Measurements from ENCODE around the gene SPTBN1.

The SPTBN1 gene

DNA sequence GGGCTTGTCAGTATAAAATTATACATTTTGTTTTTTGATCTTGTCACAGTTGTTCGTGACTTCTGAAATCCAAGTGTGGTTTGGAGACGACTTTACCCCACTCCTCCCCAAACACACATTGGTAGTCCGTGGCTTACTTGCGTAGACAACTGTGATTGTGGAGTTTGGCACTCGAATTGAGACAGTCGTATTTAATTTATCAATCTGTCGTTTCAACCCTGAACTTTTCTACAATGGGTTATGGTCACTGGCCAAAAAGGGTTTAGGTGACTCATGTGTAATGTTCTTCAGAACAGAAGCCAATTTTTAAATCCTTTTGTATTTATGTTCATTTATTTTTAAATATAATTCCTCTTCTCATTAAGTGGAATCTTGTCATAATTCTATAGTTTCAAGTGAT, 129.9 kb downstream of the SPTBN1 start:
- no peak overlapping the region for H3K4me3 ChIP-seq (ENCODE audit: low read depth, low read length)
- no peaks in the 10 kb centered on the region for H3K9me3 ChIP-seq (ENCODE audit: control insufficient read depth, insufficient read depth, low read length)
- no peak overlapping the region for H3K9ac ChIP-seq (ENCODE audit: low read depth, low read length)
- no peak overlapping the region for H3K27ac ChIP-seq (ENCODE audit: low read depth, low read length)
- H3K27me3 ChIP-seq (ENCODE audit: control insufficient read depth, insufficient read depth, low read length), result no peaks in the 10 kb centered on the region
- H3K36me3 ChIP-seq (ENCODE audit: control insufficient read depth, insufficient read depth, low read length), result 0 out of 2 replicates have a peak, but pooled peaks cover 3% of the 10 kb centered on the region
- peaks cover 40% of the 10 kb centered on the region for H3K4me1 ChIP-seq (ENCODE audit: control insufficient read depth, insufficient read depth, low read length)

DNA sequence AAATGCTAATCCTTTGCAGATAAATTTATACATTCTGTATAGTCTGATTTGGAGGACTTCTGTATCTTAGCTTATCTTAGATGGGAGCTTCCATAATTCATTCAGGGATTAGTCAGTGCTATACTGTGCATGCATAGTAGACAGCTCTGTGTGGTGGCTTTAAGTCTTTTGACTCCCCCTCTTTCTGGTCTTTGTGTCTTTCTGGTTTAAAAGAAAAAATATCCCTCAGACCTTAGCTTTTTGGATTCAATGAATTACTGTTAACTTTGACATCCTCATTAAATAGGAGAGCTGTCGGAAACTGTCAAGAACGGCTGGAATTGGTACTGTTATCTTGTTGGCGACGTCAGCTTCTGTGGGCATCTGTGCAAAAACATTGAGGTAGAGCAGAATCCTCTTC, 130.4 kb downstream of the SPTBN1 start:
- no peak overlapping the region for H3K4me3 ChIP-seq (ENCODE audit: low read depth, low read length)
- no peaks in the 10 kb centered on the region for H3K27me3 ChIP-seq (ENCODE audit: control insufficient read depth, insufficient read depth, low read length)
- peaks cover 35% of the 10 kb centered on the region for H3K4me1 ChIP-seq (ENCODE audit: control insufficient read depth, insufficient read depth, low read length)
- H3K36me3 ChIP-seq (ENCODE audit: control insufficient read depth, insufficient read depth, low read length), result 0 out of 2 replicates have a peak, but pooled peaks cover 3% of the 10 kb centered on the region
- H3K9me3 ChIP-seq (ENCODE audit: control insufficient read depth, insufficient read depth, low read length), result no peaks in the 10 kb centered on the region
- H3K27ac ChIP-seq (ENCODE audit: low read depth, low read length), result no peak overlapping the region
- H3K9ac ChIP-seq (ENCODE audit: low read depth, low read length), result no peak overlapping the region

DNA sequence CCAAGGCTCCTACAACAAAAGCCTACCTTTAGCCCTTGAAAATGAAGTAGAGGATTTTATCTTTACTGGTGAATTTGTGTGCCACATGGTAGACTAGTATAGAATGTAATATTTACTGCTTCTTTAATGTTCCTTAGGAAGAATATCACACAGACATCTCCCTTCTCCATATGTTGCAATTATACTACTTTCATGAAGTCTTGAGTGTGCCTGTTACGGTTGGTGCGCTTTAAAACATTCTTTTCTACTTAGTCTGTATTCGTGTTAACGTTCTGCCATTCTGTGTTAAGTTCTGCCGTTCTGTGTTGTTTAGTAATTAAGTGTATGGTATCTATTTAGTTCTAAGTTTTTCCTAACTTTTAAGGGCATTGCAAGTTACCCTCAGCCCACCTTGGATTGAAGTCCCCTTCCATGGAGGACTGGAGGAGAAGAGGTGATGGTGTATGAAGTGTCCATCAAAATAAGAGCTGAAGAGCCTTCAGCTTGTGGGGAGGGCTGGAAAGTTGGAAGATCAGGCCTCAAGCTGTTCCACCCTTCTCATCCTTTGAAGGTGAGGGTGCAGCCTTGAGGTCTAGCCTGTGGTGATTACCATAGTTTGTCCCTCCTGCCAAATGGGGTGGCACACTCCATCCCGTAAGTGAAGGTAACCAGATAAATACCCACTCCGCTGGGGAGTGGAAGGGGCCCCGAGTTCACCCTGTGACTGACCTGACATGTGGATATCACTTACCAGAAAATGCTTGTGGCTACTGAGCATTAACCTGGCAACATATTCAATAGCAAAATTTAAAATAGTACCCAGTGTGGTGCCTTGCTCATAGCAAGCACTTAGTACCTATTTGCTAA, 131.3 kb downstream of the SPTBN1 start:
- H3K27ac ChIP-seq (ENCODE audit: low read depth, low read length), result no peak overlapping the region
- no peak overlapping the region for H3K9ac ChIP-seq (ENCODE audit: low read depth, low read length)
- no peak overlapping the region for H3K4me3 ChIP-seq (ENCODE audit: low read depth, low read length)
- 0 out of 2 replicates have a peak, but pooled peaks cover 3% of the 10 kb centered on the region for H3K36me3 ChIP-seq (ENCODE audit: control insufficient read depth, insufficient read depth, low read length)
- peaks cover 33% of the 10 kb centered on the region for H3K4me1 ChIP-seq (ENCODE audit: control insufficient read depth, insufficient read depth, low read length)
- no peaks in the 10 kb centered on the region for H3K27me3 ChIP-seq (ENCODE audit: control insufficient read depth, insufficient read depth, low read length)
- H3K9me3 ChIP-seq (ENCODE audit: control insufficient read depth, insufficient read depth, low read length), result no peaks in the 10 kb centered on the region

DNA sequence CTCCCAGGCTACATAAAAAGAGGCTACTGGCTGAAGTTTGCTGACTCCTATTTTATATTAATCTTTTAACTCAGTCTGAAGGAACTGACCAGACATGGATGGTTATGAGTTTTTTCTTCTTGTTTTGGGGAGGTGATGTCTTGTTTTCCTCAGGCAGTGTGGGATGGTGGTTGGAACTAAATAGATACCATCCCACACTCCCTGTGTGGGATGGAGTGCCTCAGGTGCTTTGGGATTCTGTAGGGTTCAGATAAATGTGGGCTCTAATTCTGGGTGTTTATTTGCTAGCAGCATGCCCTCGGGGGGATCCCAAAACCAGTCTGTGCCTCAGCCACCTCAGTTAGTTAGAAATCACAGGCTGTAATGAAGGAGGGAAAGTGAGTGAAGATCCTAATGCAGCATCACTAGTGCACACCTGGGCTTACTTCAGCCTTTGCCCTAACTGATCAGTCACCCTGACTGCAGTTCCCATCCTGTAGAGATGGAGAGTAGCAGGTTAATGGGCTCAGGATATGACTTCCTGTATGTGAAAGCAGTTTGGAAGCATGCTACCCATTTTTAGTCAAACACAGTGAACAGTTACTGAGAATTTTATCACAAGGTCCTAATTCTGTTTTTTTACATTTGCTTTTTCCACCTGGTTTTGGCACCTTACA, 132.2 kb downstream of the SPTBN1 start:
- no peaks in the 10 kb centered on the region for H3K27me3 ChIP-seq (ENCODE audit: control insufficient read depth, insufficient read depth, low read length)
- H3K27ac ChIP-seq (ENCODE audit: low read depth, low read length), result no peak overlapping the region
- H3K4me1 ChIP-seq (ENCODE audit: control insufficient read depth, insufficient read depth, low read length), result peaks cover 28% of the 10 kb centered on the region
- no peak overlapping the region for H3K9ac ChIP-seq (ENCODE audit: low read depth, low read length)
- H3K4me3 ChIP-seq (ENCODE audit: low read depth, low read length), result no peak overlapping the region
- 0 out of 2 replicates have a peak, but pooled peaks cover 3% of the 10 kb centered on the region for H3K36me3 ChIP-seq (ENCODE audit: control insufficient read depth, insufficient read depth, low read length)
- H3K9me3 ChIP-seq (ENCODE audit: control insufficient read depth, insufficient read depth, low read length), result no peaks in the 10 kb centered on the region

DNA sequence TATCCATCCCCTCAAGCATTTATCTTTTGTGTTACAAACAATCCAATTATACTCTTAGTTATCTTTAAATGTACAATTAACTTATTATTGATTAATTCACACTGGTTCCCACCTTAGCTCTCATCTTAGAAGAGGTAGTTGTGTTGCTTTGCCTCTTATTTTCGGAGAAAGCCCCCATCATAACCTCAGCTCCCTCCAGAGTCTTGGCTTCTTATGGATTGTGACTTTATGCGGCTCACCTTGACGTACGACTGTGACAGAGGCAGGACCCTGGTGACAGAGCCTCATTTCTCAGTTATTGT, 132.9 kb downstream of the SPTBN1 start:
- Histone ChIP-seq H3K4me1 (ENCODE audit: control insufficient read depth, insufficient read depth, low read length) (peaks cover 25% of the 10 kb centered on the region), H3K4me3 (ENCODE audit: low read depth, low read length) (no peak overlapping the region), H3K9me3 (ENCODE audit: control insufficient read depth, insufficient read depth, low read length) (no peaks in the 10 kb centered on the region), H3K27me3 (ENCODE audit: control insufficient read depth, insufficient read depth, low read length) (no peaks in the 10 kb centered on the region), H3K36me3 (ENCODE audit: control insufficient read depth, insufficient read depth, low read length) (0 out of 2 replicates have a peak, but pooled peaks cover 3% of the 10 kb centered on the region), H3K9ac (ENCODE audit: low read depth, low read length) (no peak overlapping the region), H3K27ac (ENCODE audit: low read depth, low read length) (no peak overlapping the region)

DNA sequence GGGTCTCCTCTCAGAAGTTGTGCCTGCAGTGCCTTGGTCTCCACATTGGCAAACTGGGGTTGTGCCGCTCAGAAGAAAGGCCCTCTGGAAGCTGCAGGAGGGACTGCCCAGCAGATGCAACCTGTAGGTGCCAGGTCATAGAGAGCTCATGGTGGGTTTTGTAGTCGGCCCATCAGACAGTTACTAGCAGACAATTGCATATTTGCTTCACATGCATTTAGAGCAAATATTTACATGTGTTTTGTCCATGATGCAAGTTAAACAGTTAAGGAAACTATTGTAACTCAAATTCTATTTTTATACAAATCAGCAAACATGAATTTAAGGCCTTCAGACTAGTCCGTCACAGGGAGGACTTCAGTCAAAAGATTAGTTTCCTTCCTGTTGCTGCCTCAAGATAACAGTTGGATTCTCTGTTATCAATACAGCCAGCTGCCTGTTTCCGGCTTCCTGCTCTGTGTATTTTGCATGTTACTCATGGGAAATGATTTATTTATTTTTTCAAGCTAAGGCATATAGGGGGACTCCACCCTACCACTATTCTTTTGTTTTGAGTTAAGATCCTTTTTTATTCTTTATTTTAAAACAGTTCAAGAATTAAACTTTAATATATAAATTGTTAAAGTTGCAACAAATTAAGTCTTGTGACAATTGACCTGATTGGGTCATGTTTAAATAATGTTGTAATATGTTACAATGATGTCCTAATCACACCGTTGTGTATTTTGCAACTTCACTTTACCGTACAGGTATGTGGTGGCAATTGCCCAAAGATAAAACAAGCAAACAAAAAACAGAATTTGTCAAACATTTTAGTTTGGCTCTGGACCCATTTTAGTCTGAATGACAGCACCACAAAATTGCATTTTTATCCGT, 133.5 kb downstream of the SPTBN1 start:
- Histone ChIP-seq H3K27me3 (ENCODE audit: control insufficient read depth, insufficient read depth, low read length) (no peaks in the 10 kb centered on the region), H3K9me3 (ENCODE audit: control insufficient read depth, insufficient read depth, low read length) (no peaks in the 10 kb centered on the region), H3K36me3 (ENCODE audit: control insufficient read depth, insufficient read depth, low read length) (0 out of 2 replicates have a peak, but pooled peaks cover 3% of the 10 kb centered on the region), H3K27ac (ENCODE audit: low read depth, low read length) (no peak overlapping the region), H3K9ac (ENCODE audit: low read depth, low read length) (no peak overlapping the region), H3K4me1 (ENCODE audit: control insufficient read depth, insufficient read depth, low read length) (peaks cover 25% of the 10 kb centered on the region), H3K4me3 (ENCODE audit: low read depth, low read length) (no peak overlapping the region)

DNA sequence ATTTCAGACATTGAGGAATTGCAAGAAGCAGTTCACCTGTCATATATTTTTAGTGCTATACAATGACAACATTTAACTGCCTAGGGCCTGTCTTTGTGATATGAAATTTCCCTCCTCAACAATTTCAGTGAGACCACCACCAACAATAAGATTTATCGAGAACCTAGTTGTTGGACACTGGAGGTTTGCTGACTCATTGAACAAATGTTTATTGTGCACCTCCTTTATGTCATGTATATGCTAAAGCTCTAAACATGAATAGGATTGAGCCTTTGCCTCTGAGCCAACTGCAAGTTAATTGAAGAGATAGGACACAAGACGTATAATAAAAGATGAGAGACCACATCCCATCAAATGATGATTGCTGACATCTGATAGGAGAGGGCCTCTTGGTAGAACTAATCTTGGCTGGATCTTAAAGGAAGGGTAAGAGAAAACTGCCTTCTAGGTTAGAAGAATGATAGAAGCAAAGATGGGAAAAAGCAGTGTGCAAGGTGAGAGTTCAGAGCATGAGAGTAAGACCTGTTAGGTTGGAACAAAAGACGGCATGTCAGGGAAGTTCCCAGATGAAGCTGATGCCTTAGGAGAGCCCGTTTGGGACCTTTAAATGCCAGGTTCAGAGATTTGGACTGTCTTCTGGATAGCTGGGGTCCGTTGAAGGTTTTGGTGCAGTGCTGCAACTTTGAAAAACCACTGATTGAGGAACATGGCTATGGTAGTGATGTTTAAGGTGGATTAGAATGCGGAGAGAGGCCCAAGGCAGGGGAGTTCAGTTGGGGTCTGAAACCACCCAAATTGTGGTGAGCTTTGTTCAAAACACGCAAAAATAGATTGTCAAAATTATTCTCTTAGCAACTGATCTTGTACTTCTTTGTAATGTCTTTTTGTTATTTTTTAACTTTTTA, 134.3 kb downstream of the SPTBN1 start:
- Histone ChIP-seq H3K4me3 (ENCODE audit: low read depth, low read length) (no peak overlapping the region), H3K27ac (ENCODE audit: low read depth, low read length) (no peak overlapping the region), H3K4me1 (ENCODE audit: control insufficient read depth, insufficient read depth, low read length) (peaks cover 25% of the 10 kb centered on the region), H3K9me3 (ENCODE audit: control insufficient read depth, insufficient read depth, low read length) (no peaks in the 10 kb centered on the region), H3K9ac (ENCODE audit: low read depth, low read length) (no peak overlapping the region), H3K36me3 (ENCODE audit: control insufficient read depth, insufficient read depth, low read length) (0 out of 2 replicates have a peak, but pooled peaks cover 3% of the 10 kb centered on the region), H3K27me3 (ENCODE audit: control insufficient read depth, insufficient read depth, low read length) (no peaks in the 10 kb centered on the region)

DNA sequence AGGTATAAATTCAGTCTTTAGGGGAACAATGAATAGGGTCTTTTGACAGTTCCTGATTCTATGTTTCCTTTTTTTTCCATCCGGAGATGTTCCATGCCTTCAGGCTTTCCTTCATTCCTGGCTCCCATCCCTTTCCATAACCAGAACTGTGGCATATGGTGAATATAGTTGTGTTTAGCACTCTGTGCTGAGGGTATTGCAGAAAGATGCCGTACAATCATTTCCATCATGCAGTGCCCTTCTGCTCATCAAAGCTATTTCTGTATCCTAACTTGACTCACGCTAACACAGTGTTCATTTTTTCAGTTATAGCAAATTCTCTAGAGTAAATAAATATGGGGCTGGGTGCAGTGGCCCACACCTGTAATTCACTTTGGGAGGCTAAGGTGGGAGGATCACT, 135.4 kb downstream of the SPTBN1 start:
- Histone ChIP-seq H3K9ac (ENCODE audit: low read depth, low read length) (no peak overlapping the region), H3K27ac (ENCODE audit: low read depth, low read length) (no peak overlapping the region), H3K9me3 (ENCODE audit: control insufficient read depth, insufficient read depth, low read length) (no peaks in the 10 kb centered on the region), H3K4me1 (ENCODE audit: control insufficient read depth, insufficient read depth, low read length) (peaks cover 25% of the 10 kb centered on the region), H3K4me3 (ENCODE audit: low read depth, low read length) (no peak overlapping the region), H3K27me3 (ENCODE audit: control insufficient read depth, insufficient read depth, low read length) (no peaks in the 10 kb centered on the region), H3K36me3 (ENCODE audit: control insufficient read depth, insufficient read depth, low read length) (0 out of 2 replicates have a peak, but pooled peaks cover 3% of the 10 kb centered on the region)

DNA sequence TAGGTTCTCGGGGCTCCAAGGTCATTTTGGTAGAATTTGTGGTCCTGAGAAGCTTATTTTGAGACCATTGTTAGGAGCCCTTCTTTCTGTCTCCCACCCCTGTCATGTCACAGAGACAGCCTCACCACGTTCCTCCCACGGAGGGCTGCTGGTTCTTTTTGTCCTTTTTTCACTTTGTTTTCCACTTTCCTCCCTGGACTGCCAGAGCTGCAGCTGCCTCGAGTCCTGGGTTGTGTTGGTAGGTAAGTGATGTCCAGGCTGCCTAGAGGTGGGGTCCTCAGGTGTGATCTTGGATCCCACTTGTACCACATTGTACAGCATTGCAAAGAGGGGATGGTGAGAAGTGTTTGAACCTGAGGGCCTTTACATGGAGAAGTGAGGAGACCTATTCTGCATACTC, 137.1 kb downstream of the SPTBN1 start:
- Histone ChIP-seq H3K36me3 (ENCODE audit: control insufficient read depth, insufficient read depth, low read length) (0 out of 2 replicates have a peak, but pooled peaks cover 3% of the 10 kb centered on the region), H3K9me3 (ENCODE audit: control insufficient read depth, insufficient read depth, low read length) (no peaks in the 10 kb centered on the region), H3K4me3 (ENCODE audit: low read depth, low read length) (no peak overlapping the region), H3K27ac (ENCODE audit: low read depth, low read length) (no peak overlapping the region), H3K27me3 (ENCODE audit: control insufficient read depth, insufficient read depth, low read length) (no peaks in the 10 kb centered on the region), H3K4me1 (ENCODE audit: control insufficient read depth, insufficient read depth, low read length) (peaks cover 24% of the 10 kb centered on the region), H3K9ac (ENCODE audit: low read depth, low read length) (no peak overlapping the region)

DNA sequence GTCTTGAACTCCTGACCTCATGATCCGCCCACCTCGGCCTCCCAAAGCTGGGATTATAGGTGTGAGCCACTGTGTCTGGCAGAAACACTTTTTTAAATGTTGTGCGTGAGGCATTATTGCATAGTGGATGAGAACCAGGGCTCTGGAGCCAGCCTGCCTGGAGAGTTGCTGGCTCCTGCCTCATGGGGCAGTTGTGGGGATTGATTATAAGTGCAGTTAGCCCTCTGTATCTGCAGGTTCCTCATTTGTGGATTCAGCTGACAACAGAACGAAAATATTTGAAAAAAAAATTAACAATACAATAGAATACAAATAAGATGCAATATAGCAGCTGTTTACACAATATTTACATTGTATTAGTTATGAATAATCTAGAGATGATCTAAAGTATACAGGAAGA, 137.9 kb downstream of the SPTBN1 start:
- peaks cover 6% of the 10 kb centered on the region; the same call in 1 of the 2 replicates for H3K36me3 ChIP-seq (ENCODE audit: control insufficient read depth, insufficient read depth, low read length)
- no peaks in the 10 kb centered on the region for H3K9me3 ChIP-seq (ENCODE audit: control insufficient read depth, insufficient read depth, low read length)
- peaks cover 16% of the 10 kb centered on the region for H3K4me1 ChIP-seq (ENCODE audit: control insufficient read depth, insufficient read depth, low read length)
- no peak overlapping the region for H3K9ac ChIP-seq (ENCODE audit: low read depth, low read length)
- no peak overlapping the region for H3K4me3 ChIP-seq (ENCODE audit: low read depth, low read length)
- H3K27me3 ChIP-seq (ENCODE audit: control insufficient read depth, insufficient read depth, low read length), result no peaks in the 10 kb centered on the region
- no peak overlapping the region for H3K27ac ChIP-seq (ENCODE audit: low read depth, low read length)
